Superior temporal gyrus (tissue), 1 donor: ENCODE results near the gene ATP6V0A4.
"Not testable (repeated sequence)": the region's sequence is repeated elsewhere in the genome, so short reads cannot be mapped to it uniquely, and the experiment has no call there.

Source experiments
- DNase-seq: peaks from one replicate; pipeline ENCODE4 v3.0.0-alpha.2; 2016; ENCODE audit errors: extremely low spot score

Gene ATP6V0A4

DNA sequence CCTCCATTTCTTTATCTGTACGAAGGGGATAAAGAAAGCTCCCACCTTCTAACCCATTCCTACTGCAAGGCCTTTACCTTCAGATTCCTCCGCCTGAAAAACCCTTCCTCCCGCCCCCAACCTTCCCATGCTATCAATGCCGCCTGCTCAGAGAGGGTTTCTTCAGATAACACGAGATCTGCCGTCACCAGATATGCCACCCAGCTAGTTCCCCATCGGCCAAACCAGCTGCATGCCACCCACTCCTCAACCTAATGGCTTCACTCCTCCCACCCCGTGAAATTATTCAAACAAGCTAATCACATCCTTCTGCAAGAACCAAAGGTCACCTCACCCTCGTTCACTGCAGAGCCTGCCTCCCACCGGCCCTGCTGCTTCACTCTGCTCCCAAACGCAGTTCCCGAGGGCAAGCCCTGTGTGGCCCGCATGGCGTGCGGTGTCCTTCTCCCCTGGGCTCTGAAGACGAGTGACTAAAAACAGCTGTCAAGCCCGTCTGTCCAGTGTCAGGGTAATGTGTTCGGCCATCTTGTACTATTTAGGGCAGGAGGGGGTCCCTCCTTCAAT lies 47.0 kb downstream of the ATP6V0A4 start:
- no peak for DNase-seq

- DNase-seq: no peak
These were observed 47.5 kb downstream of the ATP6V0A4 start for GRCh38 chr7:138750473-138750872.

DNA sequence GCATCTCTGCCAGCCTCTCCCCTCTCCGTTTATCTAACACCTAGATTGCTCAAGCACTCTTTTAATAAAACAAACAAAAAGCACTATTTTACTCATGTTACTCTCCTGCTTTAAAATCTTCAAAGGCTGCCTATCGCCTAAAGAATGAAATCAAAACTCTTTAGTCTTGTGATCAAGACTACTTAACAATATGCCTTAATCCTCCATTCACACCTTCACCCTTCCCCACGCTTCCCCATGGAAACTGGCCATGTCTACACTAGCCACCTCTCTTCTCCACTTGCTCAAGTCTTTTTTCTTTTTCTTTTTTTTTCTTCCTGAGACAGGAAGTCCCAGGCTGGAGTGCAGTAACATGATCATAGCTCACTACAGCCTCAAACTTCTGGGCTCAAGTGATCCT lies 48.0 kb downstream of the ATP6V0A4 start:
- DNase-seq: no peak

DNA sequence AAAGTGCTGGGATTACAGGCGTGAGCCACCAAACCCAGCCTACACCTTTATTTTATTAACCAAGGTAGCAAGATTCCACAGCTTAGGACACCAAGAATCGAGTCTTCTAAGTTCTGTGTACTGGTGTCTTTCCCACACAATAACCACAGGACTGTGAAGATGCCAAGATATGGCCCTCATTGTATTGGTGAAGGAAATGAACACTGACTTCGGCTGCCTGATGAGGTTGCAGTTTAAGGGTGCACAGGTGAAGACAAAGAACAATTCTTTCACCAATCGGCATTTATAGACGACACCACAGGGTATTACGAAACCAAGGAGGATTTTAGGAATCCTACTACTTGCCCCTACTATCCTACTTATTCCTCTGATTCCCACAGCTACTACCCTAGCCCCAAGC lies 49.3 kb downstream of the ATP6V0A4 start:
- DNase-seq: no peak

DNA sequence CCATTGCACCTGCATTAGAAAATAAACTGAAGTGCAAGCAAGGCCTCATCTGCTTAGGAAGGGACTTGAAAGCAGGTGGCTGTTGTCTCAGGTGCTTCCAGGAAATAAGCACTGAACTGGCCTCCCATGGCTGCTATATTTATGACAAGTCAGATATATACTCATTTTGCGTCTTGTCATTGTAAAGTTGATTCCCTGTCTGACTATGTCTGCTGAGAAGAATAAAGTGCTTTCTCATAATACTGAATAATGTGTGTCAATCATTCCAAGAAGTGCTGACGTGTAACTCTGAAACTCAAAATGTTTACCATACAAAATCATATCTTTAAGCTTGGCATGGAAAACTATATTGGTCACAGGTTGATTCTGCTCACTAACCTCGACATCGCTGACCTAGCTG lies 51.9 kb downstream of the ATP6V0A4 start:
- DNase-seq: no peak

DNA sequence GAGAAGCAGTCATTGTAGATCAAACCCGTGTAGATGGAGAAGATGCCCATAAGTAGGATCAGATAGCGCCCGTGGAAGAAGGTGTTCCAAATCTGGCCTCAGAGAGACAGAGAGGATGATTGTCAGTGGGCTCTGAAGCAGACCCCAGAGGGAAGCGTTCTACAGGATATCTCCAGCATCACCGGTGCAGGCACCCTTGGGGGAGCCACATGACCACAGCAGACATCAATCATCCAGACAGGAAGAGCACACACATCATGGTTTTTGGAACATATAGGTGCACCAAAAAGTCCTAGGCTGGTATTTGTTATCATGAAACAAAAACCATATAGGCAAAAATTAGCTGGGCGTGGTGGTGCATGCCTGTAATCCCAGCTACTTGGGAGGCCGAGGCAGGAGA lies 52.8 kb downstream of the ATP6V0A4 start:
- no peak for DNase-seq

DNA sequence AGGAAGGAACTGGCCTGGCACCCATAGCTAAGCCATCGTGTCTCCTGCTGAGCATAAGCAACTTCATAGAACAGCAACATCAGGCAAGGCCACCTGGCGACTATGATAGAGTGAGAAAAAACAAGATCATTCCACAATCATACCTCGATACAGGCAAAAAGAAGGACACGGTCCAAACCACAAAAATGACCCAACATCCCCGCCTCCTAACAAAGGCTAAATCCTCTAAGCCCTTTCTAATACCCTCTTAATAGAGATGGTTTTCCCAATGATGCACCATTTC lies 56.6 kb downstream of the ATP6V0A4 start:
- no peak for DNase-seq

- DNase-seq: no peak
These were observed 58.1 kb downstream of the ATP6V0A4 start for GRCh38 chr7:138739859-138740258.

GRCh38 chr7:138738551-138739335 lies 59.3 kb downstream of the ATP6V0A4 start:
- DNase-seq: peak; percentile 98

- no peak for DNase-seq
These were observed 59.9 kb downstream of the ATP6V0A4 start for GRCh38 chr7:138738114-138738513.

- DNase-seq: no peak
These were observed 62.6 kb downstream of the ATP6V0A4 start for GRCh38 chr7:138735399-138735798.

GRCh38 chr7:138731733-138732132 lies 66.3 kb downstream of the ATP6V0A4 start:
- not testable (repeated sequence) for DNase-seq

- DNase-seq: no peak
These were observed 68.6 kb downstream of the ATP6V0A4 start for GRCh38 chr7:138729444-138729843.

DNA sequence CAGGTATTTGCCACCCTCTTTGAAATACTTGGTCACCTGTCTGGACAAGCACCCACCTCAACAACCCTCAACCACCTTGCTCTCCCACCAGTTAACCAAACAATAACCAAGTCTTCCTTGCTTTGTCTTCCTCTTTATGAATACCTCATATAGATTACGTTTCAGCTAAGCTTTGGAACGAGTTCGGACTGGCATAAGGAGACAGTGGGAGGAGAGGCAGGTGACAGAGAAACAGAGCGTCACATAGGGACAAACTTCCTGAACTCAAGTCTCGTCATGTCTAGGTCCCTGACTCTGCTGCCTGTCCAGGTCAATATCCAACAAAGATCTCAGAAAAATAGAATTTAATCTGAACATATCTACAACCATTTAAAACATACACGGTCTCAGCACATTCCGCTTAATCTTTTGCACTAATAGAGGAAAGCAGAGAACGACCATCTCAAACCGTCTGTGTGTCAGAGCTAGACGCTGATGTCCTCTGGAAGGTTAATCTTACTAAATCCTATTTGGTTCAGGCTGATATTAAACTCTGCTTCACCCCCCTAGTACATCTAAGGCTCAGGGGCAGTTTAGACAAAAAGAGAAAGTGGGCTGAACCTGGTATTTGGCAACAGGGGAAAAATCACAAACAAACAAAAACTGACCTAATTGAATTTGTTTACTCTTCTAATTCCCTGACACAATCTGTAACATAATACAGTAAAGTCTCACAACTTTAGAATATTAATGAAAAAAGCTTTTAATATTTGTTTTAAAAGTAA lies 70.5 kb downstream of the ATP6V0A4 start:
- DNase-seq: no peak

- DNase-seq: no peak
These were observed 71.7 kb downstream of the ATP6V0A4 start for GRCh38 chr7:138726288-138726687.

GRCh38 chr7:138720286-138720685 lies 77.7 kb downstream of the ATP6V0A4 start:
- no peak for DNase-seq

GRCh38 chr7:138716889-138717288 lies 81.1 kb downstream of the ATP6V0A4 start:
- no peak for DNase-seq

DNA sequence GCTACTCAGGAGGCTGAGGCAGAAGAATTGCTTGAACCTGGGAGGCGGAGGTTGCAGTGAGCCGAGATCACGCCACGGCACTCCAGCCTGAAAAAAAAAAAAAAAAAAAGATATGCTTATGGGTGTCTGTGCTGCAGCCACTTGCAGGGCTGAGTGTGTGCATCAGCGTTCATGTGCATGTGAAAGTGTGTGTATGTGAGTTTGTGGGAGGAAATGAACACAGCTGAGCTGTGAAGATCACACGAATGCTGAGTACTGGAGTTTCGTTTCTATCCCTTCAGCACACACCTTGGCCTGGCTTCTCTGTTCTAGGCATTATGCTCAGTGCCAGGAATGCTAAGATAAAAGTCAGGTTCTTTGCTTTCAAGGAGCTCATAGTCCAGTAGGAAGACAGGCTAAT lies 84.8 kb downstream of the ATP6V0A4 start:
- no peak for DNase-seq

DNA sequence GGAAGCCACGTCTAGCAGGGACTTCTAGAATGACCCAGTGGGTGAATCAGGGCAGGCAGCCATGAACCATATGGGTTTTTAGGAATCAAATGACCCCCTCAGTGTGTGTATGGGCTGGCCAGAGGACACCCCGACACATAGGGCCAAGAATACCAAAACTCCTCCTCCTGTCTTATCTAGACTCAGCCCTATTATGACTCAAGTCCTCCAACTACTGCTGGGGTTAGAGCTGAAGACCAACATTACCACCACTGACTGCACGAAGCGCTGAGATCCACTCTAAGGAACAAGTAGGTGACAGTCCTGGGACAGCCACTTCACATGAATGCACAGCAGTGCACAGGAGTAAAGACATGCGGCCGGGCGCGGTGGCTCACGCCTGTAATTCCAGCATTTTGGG lies 85.3 kb downstream of the ATP6V0A4 start:
- no peak for DNase-seq

DNA sequence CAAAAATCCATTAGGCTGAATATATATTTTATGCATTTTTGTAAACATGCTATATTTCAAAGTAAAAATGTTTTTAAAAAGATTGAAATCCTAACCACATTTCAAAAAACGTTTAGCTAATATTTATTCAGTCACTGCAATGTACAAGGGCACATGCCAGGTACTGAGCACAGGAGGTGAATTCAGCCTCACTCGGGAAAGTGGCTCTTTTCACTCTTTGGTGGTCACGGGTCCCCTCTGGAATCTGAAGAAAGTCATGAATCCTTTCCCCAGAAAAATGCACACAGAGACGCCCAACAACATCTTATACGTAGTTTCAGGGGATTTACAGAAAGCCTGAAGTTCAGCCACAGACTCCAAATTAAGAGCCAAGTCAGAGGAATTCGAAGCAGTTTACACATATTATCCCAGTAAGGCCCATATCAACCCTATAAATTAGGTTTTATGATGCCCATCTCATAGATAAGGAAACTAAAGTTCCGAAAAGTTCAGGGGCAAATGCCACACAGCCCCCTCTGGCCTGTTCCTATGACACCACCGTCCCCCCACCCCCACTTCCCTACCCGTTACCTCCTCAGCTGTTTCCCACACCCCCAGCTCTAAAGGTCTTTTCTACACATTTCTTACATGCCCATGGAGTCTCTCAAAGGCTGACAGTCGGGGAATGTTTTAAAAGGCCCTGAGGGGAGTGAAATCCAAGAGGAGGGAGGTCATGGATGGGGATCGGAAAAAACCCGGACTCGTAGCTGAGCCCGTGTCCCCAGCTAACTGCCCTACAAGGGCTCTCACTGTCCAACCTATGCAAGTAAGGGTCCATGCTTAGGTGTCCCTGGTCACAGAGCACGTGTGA lies 87.2 kb downstream of the ATP6V0A4 start:
- DNase-seq: no peak

DNA sequence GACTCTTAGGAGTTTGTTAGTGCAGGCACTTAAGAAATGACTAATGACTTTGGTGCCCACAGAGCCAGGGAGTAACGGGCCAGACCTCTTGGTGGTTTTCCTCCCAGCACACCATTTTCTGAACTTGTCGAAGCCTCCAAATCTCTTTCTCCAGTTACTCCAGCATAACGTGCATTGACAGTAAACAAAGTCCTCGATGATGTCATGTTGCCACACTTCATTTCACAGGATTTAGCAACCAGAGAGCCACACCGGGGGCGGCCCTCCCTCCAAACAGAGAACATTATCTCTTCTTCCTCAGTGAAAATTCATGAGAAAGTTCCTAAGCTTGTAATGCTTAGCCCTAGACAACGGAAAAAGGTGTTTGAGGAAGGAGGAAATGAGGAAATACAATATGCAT lies 92.8 kb downstream of the ATP6V0A4 start:
- no peak for DNase-seq

GRCh38 chr7:138701537-138701923 lies 96.5 kb downstream of the ATP6V0A4 start:
- DNase-seq: no peak
